Esophagus squamous epithelium (tissue), 4 donors: ENCODE data around the gene HDAC8.

Experiments used
- POLR2A ChIP-seq, 4 donors: fragments of 450-650 bp; IDR thresholded peaks; one replicate each; pipeline ENCODE4 v1.6.1; 2017; ENCODE audit warnings: antibody characterized with exemption in 4 of 4, mild to moderate bottlenecking in 4 of 4, moderate library complexity in 3 of 4
- TF ChIP-seq, protein P1 (sequence below), 6 experiments: fragments of 450-650 bp in 4 of 6; fragments of 200-600 bp in 2 of 6; sonication (generic) in 2 of 6; IDR thresholded peaks; one replicate each; pipeline ENCODE4 v1.5.1; 2016 to 2019; ENCODE audit warnings: antibody characterized with exemption in 6 of 6, mild to moderate bottlenecking in 4 of 6, moderate library complexity in 4 of 6

DNA sequence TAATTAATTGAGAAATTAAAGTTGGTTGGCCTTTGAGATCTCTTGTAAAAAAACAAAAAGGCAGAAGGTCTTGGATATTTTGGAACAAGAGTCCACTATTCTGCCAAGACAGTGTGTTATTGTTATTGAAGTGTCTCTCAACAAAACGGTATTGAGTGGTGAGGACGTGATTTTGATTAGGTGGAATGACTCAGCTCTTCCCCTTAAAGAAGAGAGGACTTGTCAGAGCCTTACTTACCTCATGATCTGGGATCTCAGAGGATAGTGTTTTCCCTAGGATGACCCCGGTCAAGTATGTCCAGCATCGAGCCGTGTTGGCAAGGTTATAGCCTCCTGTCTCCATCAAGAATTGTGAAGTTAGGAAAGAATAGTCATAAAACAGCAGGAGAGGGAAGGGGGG is 110.9 kb downstream of the HDAC8 start:
- TF ChIP-seq, protein P1, sequence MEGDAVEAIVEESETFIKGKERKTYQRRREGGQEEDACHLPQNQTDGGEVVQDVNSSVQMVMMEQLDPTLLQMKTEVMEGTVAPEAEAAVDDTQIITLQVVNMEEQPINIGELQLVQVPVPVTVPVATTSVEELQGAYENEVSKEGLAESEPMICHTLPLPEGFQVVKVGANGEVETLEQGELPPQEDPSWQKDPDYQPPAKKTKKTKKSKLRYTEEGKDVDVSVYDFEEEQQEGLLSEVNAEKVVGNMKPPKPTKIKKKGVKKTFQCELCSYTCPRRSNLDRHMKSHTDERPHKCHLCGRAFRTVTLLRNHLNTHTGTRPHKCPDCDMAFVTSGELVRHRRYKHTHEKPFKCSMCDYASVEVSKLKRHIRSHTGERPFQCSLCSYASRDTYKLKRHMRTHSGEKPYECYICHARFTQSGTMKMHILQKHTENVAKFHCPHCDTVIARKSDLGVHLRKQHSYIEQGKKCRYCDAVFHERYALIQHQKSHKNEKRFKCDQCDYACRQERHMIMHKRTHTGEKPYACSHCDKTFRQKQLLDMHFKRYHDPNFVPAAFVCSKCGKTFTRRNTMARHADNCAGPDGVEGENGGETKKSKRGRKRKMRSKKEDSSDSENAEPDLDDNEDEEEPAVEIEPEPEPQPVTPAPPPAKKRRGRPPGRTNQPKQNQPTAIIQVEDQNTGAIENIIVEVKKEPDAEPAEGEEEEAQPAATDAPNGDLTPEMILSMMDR (IDR thresholded peaks at IDR 0.05): no peak
- no peak for TF ChIP-seq POLR2A (IDR thresholded peaks at IDR 0.05)
